Fibroblast of skin of right biceps (primary cell): Measurements from ENCODE around the gene CYB5B.

Source experiments
- DNase-seq: peaks from one replicate; pipeline ENCODE4 v3.0.0-alpha.2; 2013

The CYB5B gene

DNA sequence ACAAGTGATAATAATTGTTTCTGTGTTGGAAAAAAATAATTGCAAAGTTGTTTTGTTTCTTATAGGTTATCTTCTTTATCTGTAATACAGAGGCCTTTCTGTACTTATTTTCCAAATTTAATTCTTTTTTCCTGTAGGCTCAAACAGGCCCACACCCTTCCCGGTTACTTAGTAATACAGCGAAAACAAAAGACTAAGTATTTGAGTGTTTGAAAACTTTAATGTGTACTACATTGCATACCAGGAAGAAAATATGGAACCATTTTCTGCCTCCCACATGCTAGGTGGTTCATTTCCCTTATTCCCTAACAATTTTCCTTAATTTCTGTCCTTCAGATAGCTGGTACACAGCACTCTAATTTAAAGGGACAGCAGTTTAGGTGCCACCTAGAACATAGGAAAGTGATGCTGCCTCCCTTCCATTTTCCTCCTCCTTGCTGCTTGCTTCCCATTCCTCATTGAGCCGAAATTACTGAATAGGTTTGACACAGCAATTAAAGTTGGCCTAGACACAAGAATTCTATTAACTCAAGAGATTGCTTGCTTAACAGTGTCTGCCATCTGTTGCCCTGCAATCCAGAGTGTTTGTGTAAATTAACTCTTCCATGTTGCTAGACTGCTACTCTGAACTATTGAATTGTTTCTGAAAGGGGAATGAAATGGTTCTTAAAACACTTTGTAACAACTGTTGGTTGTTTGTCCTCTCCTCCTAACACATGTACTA lies 24.2 kb downstream of the CYB5B start:
- DNase-seq = peak; percentile 45

DNA sequence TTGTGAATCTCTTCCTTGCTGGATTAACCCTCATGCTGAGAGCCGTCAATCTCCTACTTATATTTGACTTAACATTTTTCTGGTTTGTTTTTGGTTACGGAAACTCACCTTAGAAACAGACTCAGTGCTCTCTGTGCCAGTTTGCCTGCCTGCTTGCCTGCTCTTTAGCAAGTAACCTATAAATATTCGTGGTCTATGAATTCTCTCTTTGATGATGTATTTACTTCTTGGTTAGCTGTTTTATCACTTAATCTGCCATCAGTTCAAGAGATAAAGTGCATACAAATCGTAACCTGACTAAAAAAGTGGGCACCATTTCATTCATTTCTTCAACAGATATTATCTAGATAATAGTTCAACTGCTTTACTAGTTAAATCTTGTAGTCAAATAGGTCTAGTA lies 26.7 kb downstream of the CYB5B start:
- DNase-seq = no peak

GRCh38 chr16:69453936-69454335 lies 29.5 kb downstream of the CYB5B start:
- DNase-seq = no peak

- DNase-seq = no peak
Measured at GRCh38 chr16:69463876-69464275, 39.5 kb downstream of the CYB5B start.

DNA sequence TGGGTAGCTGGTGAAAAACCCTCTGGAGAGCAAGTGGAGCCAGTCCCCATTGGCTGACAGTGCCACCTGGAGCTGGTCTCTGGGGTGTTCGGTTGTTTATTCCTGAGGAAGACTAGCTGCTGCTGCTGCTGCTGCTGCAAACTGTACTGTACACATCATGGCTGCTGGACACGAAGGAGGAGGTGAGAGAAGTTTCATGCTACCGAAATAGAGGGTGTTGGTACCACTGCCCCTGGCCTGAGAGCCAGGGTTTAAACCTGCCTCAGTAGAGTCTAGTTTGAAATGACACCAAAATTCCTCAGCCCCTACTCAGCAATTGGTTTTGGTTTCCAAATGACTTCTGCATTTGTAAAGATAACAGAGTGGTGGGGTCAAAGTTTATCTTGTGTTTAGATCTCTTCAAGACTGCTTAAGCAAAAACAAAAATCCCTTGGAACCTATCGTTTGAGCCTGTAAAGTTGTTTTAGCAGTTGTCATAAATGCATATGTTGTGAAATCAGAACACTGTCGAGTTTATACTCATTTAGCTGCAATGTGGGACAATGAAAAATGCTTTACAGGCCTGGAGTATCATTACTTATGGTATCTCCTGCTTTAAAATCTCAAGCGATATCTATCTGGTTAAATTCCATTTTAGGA lies 40.8 kb downstream of the CYB5B start:
- peak; percentile 59 for DNase-seq

DNA sequence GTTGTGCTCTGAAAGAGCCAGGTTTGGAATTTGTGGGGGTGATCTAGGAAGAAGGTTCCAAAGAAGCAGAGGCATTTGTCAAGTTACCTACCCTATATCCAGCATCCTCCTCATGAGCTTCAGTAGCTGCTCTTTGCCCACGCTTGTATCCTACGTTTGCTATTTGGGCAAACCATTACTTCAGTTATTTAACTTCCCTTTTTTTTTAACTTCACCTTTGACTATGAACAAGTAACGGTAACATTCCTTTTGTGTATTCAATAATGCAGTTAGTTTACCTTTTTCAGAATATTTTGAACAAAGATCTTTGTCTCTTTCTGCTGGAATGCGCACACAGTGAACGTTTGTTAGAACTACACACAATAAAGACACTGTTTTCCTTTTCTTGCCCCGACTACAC lies 41.5 kb downstream of the CYB5B start:
- no peak for DNase-seq

- DNase-seq = no peak
Measured at GRCh38 chr16:69466547-69466946, 42.1 kb downstream of the CYB5B start.

- DNase-seq = no peak
Measured at GRCh38 chr16:69467080-69467479, 42.7 kb downstream of the CYB5B start.

DNA sequence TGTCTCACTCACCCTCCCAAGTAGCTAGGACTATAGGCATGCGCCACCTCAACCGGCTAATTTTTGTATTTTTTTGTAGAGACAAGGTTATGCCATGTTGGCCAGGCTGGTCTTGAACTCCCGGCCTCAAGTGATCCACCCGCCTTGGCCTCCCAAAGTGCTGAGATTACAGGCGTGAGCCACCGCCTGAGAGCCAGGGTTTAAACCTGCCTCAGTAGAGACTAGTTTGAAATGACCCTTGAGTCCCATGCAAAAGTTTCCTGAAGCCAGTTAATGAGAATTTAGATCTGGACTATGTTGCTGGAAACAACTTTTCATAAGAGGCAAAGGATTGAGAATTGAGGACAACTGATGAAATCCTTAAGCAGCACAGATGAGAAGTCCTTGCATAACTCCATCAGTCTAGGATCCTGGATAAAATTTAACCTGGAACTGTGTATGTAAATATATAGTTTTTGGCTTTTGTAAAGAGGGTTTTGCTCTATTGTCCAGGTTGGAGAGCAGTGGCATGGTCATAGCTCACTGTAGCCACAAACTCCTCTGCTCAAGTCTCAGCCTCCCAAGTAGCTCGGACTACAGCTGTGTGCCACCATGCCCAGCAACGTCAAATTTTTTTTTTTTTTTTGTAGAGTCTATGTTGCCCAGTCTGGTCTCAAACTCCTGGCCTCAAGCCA lies 43.2 kb downstream of the CYB5B start:
- no peak for DNase-seq

DNA sequence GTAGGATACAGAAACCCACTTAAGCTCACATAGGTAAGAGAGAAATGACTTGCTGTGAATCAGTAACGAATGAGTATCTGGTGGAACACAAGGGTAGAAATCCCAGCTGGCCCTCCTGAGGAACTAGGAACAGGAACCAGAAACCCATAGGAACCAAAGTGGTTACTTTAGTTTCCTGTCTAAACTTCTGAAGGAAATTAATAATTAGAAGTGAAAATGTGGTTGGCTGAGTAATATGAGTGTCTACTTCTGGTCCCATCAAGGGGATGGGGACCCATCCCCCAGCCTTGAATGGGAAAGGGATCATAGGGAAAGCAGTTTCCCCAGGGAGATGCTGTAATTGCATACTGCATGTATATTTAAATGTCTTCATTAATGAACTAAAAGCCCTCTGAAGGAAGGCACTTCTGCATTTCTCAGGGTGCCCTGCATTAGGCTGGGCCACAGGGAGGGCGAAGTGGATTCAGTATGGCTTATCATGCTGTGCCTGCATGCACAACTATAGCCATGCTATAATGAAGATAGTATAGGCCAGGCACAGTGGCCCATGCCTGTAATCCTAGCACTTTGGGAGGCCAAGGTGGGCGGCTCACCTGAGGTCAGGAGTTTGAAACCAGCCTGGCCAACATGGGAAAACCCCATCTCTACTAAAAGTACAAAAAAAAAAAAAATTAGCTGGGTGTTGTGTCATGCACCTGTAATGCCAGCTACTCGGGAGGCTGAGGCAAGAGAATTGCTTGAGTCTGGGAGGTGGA lies 45.6 kb downstream of the CYB5B start:
- no peak for DNase-seq

GRCh38 chr16:69471121-69471520 lies 46.7 kb downstream of the CYB5B start:
- no peak for DNase-seq

GRCh38 chr16:69474408-69474807 lies 50.0 kb downstream of the CYB5B start:
- DNase-seq = peak; percentile 33

DNA sequence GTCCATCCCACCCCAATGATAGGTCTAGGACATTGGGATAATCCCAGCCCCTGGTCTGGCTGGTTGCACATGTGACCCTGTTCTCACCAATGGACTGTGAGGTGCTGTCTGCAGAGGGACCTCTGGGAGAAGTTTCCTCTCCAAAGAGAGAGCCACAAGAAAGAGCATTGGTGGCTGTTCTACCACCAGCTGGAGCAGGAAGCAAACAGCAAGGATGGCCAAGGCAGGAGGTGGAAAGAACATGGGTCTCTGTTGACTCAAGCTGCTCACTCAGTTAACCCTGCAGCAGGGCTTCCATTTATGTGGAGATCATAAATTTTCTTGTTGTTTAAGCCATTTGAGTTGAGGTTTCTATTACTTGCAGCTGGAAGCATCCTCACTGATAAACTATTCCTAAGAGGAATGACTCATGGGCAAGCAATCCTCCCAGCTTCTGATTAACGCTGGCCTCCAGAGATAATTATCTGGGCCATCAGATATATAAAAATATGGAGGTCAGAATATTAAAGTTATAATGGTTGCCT lies 52.6 kb downstream of the CYB5B start:
- DNase-seq = peak; percentile 95

DNA sequence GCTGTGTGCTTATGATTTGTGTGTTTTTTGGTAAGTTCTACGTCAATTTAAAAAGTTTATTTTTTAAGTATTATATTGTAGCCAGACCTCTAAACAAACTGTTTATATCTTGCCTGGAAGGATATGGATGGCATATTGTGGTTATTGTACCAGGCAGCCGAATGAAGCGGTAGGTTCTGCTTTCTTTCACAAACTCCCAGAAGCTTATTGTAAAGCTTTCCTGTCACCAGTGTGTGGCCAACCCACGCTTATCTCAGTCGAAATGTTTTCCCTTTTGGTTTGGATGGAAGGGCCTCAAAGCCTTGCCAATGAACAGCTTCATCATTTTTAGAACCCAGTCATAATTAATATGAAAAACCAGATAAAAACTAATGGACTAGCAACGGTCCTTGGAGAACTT lies 53.1 kb downstream of the CYB5B start:
- no peak for DNase-seq

- no peak for DNase-seq
Measured at GRCh38 chr16:69478685-69479084, 54.3 kb downstream of the CYB5B start.

- no peak for DNase-seq
Measured at GRCh38 chr16:69479775-69480174, 55.4 kb downstream of the CYB5B start.

GRCh38 chr16:69481901-69482341 lies 57.5 kb downstream of the CYB5B start:
- no peak for DNase-seq

DNA sequence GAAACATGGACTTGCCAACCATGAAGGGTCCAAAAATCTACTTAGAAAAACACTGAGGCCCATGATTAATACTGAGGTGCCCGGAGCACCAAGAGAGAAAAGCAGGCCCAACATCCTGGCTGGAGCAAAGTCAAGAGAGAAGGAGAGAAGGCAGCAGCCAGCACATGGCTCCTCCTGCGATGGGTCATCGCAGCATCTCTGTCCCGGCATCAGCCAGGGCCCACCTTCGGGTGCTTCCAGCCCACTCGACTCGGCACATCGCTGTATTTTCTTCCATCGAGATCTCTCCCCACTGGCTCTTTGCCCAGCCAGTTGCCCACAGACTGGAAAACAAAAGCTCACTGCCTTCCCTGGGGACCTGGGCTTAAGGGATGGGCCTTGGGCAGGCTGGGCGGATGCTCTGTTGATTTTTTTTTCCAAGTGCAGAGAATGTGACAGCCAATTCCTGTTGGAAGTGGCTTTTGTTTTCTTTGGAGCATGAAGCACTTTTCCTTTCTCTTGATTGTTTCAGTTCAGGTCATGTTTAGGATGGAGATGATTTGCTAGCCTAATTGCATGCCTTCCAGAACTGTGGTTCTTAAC lies 58.1 kb downstream of the CYB5B start:
- DNase-seq = peak; percentile 72

DNA sequence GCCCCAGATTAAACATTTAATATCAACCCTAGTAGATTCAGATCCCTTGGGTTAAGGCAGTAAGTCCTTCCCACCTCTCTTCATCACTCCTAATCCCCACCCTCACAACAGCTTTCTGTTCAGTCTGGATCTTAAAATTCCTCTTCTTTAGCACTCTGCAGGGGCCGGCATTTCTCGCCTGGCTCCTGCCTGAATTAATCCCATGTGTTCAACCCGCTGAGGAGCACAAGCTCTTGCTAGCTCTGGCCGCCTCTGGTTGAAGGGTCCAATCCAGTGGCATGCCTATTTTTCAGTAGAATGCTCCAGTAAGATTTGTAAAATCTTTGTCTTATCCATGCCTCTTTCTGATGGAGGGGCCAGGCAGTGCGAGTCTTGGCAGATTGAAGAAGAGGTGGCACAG lies 59.2 kb downstream of the CYB5B start:
- peak; percentile 32 for DNase-seq

DNA sequence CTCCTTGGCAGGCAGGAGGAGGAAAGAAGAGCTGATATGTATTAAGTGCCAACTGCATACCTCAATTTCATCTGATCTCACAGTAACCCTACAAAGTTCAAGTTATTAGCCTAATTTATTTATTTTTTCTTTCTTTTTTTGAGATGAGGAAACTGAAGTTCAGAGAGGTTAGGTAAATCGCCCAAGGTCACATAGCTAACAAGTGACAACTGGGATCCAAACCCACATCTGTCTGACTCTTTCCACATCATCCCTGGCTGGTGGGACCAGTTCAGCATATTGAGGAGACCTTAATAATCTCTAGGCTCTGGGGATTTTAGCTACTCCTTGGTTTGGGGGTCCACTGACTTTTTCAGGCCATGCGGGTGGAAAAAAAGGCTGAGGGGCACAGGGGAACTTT lies 60.9 kb downstream of the CYB5B start:
- no peak for DNase-seq

DNA sequence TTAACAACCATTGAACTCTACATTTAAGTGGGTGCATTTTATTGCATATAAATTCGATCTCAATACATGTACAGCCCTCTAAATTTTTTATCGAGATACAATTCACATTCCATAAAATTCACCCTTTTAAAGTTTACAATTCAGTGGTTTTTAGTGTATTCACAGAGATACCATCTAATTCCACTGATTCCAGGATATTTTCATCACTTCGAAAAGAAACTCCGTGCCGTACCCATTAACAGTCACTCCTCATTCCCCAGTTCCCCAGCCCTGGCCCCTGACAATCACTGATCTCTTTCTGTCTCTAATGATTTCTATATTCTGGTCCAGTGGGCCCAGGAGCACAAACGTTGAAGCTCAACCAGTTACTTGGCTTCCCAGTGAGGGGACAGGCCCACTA lies 61.4 kb downstream of the CYB5B start:
- DNase-seq = no peak

DNA sequence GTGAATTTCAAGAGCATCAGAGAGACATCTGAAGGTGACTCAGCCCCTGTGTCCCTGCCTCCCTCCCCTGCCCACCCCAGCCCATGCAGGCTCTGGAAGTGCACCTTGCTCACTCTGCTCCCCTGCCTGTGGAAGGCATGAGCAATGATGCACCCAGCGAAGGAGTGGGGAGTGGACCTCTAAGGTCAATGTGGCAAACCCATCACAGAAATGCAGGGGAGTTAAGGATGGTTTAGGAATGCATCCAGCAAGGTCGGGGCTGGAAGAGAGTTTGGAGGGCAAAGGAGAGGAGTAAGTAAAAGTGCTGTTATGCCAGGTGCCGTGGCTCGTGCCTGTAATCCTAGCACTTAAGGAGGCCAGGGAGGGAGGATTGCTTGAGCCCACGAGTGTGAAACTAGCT lies 61.9 kb downstream of the CYB5B start:
- no peak for DNase-seq

GRCh38 chr16:69486724-69487123 lies 62.3 kb downstream of the CYB5B start:
- DNase-seq = no peak
